Kidney tubule cell (primary cell): Measurements from ENCODE around the gene POU4F2.
"Not testable (repeated sequence)": the region's sequence is repeated elsewhere in the genome, so short reads cannot be mapped to it uniquely, and the experiment has no call there.

Experiments
- DNase-seq: peaks from one replicate; pipeline ENCODE4 v3.0.0-alpha.2; 2018; ENCODE audit warnings: low spot score

Gene POU4F2

DNA sequence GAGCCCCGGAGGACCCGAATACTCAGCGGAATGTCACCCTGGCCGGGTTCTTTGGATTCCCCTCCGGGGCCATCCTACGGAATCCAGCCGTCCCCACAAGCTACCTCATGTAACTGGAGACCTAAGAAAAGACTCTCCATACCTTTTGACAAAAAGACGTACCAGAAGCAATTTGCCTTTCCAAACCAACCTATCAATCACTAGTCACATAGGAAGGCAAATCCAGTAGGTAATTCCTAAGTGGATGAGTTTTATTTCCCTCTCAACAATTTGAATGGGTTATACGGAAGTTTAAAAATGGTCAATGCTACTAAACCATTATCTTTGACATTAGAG is 16.8 kb downstream of the POU4F2 start:
- no peak for DNase-seq

DNA sequence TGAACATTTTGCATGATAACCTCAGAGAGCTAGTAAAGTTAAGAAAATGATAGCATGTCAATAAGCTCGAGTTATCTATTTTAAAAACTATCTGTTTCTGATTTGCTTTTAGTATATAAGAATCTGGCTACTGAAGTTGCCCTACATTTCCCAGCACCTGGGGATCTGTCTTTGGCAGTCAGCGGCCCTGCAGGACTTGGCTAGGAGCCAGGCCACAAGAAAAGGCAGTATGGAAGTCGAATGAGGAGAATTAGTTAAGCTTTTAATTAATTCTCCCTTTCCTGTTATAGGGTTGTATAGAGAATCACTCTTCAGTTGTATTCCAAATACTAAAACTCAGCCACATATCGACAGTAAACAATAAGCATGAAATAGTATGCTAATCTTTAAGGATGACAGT is 22.7 kb downstream of the POU4F2 start:
- DNase-seq = no peak

DNA sequence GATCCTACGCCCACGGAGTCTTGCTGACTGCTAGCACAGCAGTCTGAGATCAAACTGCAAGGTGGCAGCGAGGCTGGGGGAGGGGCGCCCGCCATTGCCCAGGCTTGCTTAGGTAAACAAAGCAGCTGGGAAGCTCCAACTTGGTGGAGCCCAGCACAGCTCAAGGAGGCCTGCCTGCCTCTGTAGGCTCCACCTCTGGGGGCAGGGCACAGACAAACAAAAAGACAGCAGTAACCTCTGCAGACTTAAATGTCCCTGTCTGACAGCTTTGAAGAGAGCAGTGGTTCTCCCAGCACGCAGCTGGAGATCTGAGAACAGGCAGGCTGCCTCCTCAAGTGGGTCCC is 25.2 kb downstream of the POU4F2 start:
- DNase-seq = not testable (repeated sequence)

DNA sequence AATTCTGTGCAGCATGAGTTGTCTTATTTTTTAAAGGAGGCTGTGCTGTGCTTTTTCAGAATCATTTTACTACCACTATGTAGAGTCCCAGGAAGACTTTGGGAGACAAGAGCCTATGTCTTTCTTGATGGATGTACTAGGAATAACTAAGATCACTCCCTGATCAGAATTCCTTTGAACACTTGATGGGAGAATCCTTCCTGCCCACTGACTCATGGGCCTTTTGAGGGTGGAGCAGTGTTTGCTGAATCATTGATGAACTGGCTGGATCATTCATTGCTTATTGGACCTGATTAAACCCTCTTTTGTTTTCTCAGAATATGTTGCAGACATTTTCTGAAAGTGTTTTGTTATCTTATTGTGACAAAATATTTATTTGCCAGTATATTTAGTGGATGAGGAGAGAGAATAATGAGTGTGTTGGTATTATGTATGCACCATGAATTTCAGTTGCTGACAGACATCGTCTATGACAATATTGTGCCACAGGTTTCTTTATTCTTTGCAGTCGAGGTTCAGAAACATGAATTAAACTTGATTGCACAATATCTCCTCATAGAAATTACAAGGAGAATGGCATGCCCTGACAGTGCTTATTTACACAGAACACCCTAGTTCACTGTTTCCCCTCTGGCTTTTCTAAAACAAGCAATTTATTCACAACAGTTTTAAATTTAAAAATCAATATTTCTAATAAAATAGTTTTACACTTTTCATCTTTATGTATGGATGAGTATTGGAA is 36.3 kb downstream of the POU4F2 start:
- no peak for DNase-seq
